Mesenchymal stem cell (in vitro differentiated cells and primary cell): ENCODE data around the gene CHIA.
"Not testable (repeated sequence)": the region's sequence is repeated elsewhere in the genome, so short reads cannot be mapped to it uniquely, and the experiment has no call there.

ENCODE experiments used
- DNase-seq: peaks from one replicate; pipeline ENCODE4 v3.0.0-alpha.2; 2013
- H2AFZ ChIP-seq: one replicate; pipeline ENCODE4 v1.6.1; 2013; ENCODE audit warnings: low read depth, mild to moderate bottlenecking, control low read depth, inconsistent platforms, low read length, moderate library complexity
- H2AK5ac ChIP-seq: 2 replicates; pipeline ENCODE4 v1.6.1; 2013; ENCODE audit warnings: low read length, moderate library complexity, mild to moderate bottlenecking, inconsistent platforms; ENCODE audit not compliant: severe bottlenecking
- H2BK120ac ChIP-seq: one replicate; pipeline ENCODE4 v1.6.1; 2013; ENCODE audit warnings: low read depth, mild to moderate bottlenecking, inconsistent platforms, low read length, moderate library complexity
- H2BK12ac ChIP-seq, 2 experiments: one replicate each; pipeline ENCODE4 v1.6.1; 2013; ENCODE audit warnings: inconsistent platforms in 2 of 2, low read length in 2 of 2, mild to moderate bottlenecking in 2 of 2, moderate library complexity in 2 of 2, control low read depth in 1 of 2
- H2BK15ac ChIP-seq: one replicate; pipeline ENCODE4 v1.6.1; 2013; ENCODE audit warnings: mild to moderate bottlenecking, low read depth, inconsistent platforms; ENCODE audit not compliant: poor library complexity, severe bottlenecking
- H2BK5ac ChIP-seq: 2 replicates; pipeline ENCODE4 v1.6.1; 2013; ENCODE audit warnings: low read depth, mild to moderate bottlenecking, low read length, control low read depth, inconsistent platforms; ENCODE audit not compliant: poor library complexity, severe bottlenecking
- H3K14ac ChIP-seq, 2 experiments: one replicate each; pipeline ENCODE4 v1.6.1; 2013; ENCODE audit warnings: inconsistent platforms in 2 of 2, low read length in 2 of 2, control low read depth in 1 of 2, mild to moderate bottlenecking in 1 of 2, moderate library complexity in 1 of 2
- H3K18ac ChIP-seq, 2 experiments: one replicate each; pipeline ENCODE4 v1.6.1; 2013; ENCODE audit warnings: inconsistent platforms in 2 of 2, low read length in 2 of 2, control low read depth in 1 of 2, low read depth in 1 of 2, mild to moderate bottlenecking in 1 of 2
- H3K23ac ChIP-seq, 2 experiments: one replicate each; pipeline ENCODE4 v1.6.1; 2013; ENCODE audit warnings: inconsistent platforms in 2 of 2, low read length in 2 of 2, mild to moderate bottlenecking in 2 of 2, moderate library complexity in 2 of 2, control low read depth in 1 of 2
- H3K27ac ChIP-seq: 2 replicates; pipeline ENCODE4 v1.5.1; 2013; ENCODE audit warnings: mild to moderate bottlenecking, moderate library complexity, low read length, control low read depth, inconsistent platforms; ENCODE audit not compliant: poor library complexity, severe bottlenecking
- H3K27me3 ChIP-seq, 2 experiments: 2 replicates each; pipeline versions ENCODE4 v1.6.1 to v1.7.0; 2013; ENCODE audit warnings: low read length in 2 of 2, mild to moderate bottlenecking in 2 of 2, moderate library complexity in 2 of 2, control low read depth in 1 of 2, inconsistent platforms in 1 of 2; ENCODE audit not compliant: control insufficient read depth in 1 of 2, insufficient read depth in 1 of 2
- H3K36me3 ChIP-seq, 2 experiments: 2 replicates each; pipeline versions ENCODE4 v1.6.1 to v1.7.0; 2013; ENCODE audit warnings: low read length in 2 of 2, control low read depth in 1 of 2, inconsistent platforms in 1 of 2, low read depth in 1 of 2, mild to moderate bottlenecking in 1 of 2; ENCODE audit not compliant: insufficient read depth in 2 of 2, control insufficient read depth in 1 of 2
- H3K4ac ChIP-seq, 2 experiments: one replicate each; pipeline ENCODE4 v1.6.1; 2013; ENCODE audit warnings: inconsistent platforms in 2 of 2, low read length in 2 of 2, mild to moderate bottlenecking in 2 of 2, moderate library complexity in 2 of 2, control low read depth in 1 of 2, low read depth in 1 of 2
- H3K4me1 ChIP-seq: 2 replicates; pipeline ENCODE4 v1.6.1; 2013; ENCODE audit warnings: low read depth, low read length, control low read depth; ENCODE audit not compliant: control insufficient read depth, insufficient read depth
- H3K4me2 ChIP-seq: 2 replicates; pipeline ENCODE4 v1.6.1; 2013; ENCODE audit warnings: low read length, mild to moderate bottlenecking, inconsistent platforms; ENCODE audit not compliant: poor library complexity, severe bottlenecking
- H3K4me3 ChIP-seq, 2 experiments: 2 replicates each; pipeline versions ENCODE4 v1.5.1 to v1.7.0; 2013; ENCODE audit warnings: low read length in 2 of 2, mild to moderate bottlenecking in 2 of 2, control low read depth in 1 of 2, low read depth in 1 of 2; ENCODE audit not compliant: insufficient read depth in 1 of 2
- H3K79me1 ChIP-seq: replicated peaks from 2 replicates; pipeline ENCODE4 v1.6.1; 2013; ENCODE audit warnings: mild to moderate bottlenecking, control low read depth, low read length, inconsistent platforms; ENCODE audit not compliant: poor library complexity, severe bottlenecking
- H3K9ac ChIP-seq: 2 replicates; pipeline ENCODE4 v1.7.0; 2013; ENCODE audit warnings: mild to moderate bottlenecking, low read length, moderate library complexity
- H3K9me3 ChIP-seq: 2 replicates; pipeline ENCODE4 v1.7.0; 2013; ENCODE audit warnings: mild to moderate bottlenecking, low read length; ENCODE audit not compliant: control insufficient read depth
- H4K8ac ChIP-seq: one replicate; pipeline ENCODE4 v1.6.1; 2013; ENCODE audit warnings: inconsistent platforms, mild to moderate bottlenecking, low read length, moderate library complexity
- H4K91ac ChIP-seq: one replicate; pipeline ENCODE4 v1.6.1; 2013; ENCODE audit warnings: mild to moderate bottlenecking, low read length, inconsistent platforms
- WGBS: methylation state at CpG from one replicate; pipeline ENCODE4 v1.1.7; 2013; ENCODE audit warnings: mixed read lengths; 5-methylcytosine and 5-hydroxymethylcytosine counted together

Gene CHIA

GRCh38 chr1:111359376-111359775 is 68.7 kb downstream of the CHIA start:
- no peaks in the 10 kb centered on the region for H3K27me3 ChIP-seq
- H3K4me3 ChIP-seq, result no peak overlapping the region
- no peaks in the 10 kb centered on the region for H3K9me3 ChIP-seq
- no peak overlapping the region for H2AFZ ChIP-seq
- no peaks in the 10 kb centered on the region for H3K79me1 ChIP-seq
- H2BK15ac ChIP-seq, result no peak overlapping the region
- no peak overlapping the region for H2AK5ac ChIP-seq
- no peak overlapping the region for H4K8ac ChIP-seq
- H3K9ac ChIP-seq, result no peak overlapping the region
- no peak overlapping the region for H2BK12ac ChIP-seq
- 93% methylated on average over 3 of the region's 3 CpGs for WGBS
- H3K36me3 ChIP-seq, result no peaks in the 10 kb centered on the region
- no peak overlapping the region for H3K23ac ChIP-seq
- no peak overlapping the region for H3K14ac ChIP-seq
- no peak overlapping the region for H2BK120ac ChIP-seq
- H3K27ac ChIP-seq, result no peak overlapping the region
- H3K4me2 ChIP-seq, result no peak overlapping the region
- H3K18ac ChIP-seq, result no peak overlapping the region
- DNase-seq, result no peak
- H4K91ac ChIP-seq, result no peak overlapping the region
- H2BK5ac ChIP-seq, result no peak overlapping the region
- H3K4ac ChIP-seq, result no peak overlapping the region
- no peaks in the 10 kb centered on the region for H3K4me1 ChIP-seq

GRCh38 chr1:111360257-111360656 is 69.6 kb downstream of the CHIA start:
- H3K79me1 ChIP-seq, H2BK15ac ChIP-seq, H3K4me2 ChIP-seq, H3K27ac ChIP-seq, H2AFZ ChIP-seq, H2AK5ac ChIP-seq, H4K91ac ChIP-seq, H3K14ac ChIP-seq, H2BK120ac ChIP-seq, H2BK12ac ChIP-seq, H3K27me3 ChIP-seq, H3K9me3 ChIP-seq, H3K4me1 ChIP-seq, H3K9ac ChIP-seq, H4K8ac ChIP-seq, H3K23ac ChIP-seq, H3K36me3 ChIP-seq, DNase-seq, H3K4ac ChIP-seq, H3K18ac ChIP-seq, H3K4me3 ChIP-seq, H2BK5ac ChIP-seq: not testable (repeated sequence)
- no CpG with 5 or more reads among the region's 4 CpGs for WGBS

GRCh38 chr1:111361761-111362160 is 71.1 kb downstream of the CHIA start:
- no peak overlapping the region for H3K9ac ChIP-seq
- H2AFZ ChIP-seq, result no peak overlapping the region
- no peak for DNase-seq
- no peaks in the 10 kb centered on the region for H3K36me3 ChIP-seq
- H3K4me3 ChIP-seq, result no peak overlapping the region
- no peak overlapping the region for H2BK15ac ChIP-seq
- no peak overlapping the region for H3K23ac ChIP-seq
- no peak overlapping the region for H2BK5ac ChIP-seq
- H3K27ac ChIP-seq, result no peak overlapping the region
- peaks cover 1% of the 10 kb centered on the region for H3K4me1 ChIP-seq
- H3K9me3 ChIP-seq, result no peaks in the 10 kb centered on the region
- H2BK12ac ChIP-seq, result no peak overlapping the region
- H3K18ac ChIP-seq, result no peak overlapping the region
- no peaks in the 10 kb centered on the region for H3K79me1 ChIP-seq
- no peak overlapping the region for H2BK120ac ChIP-seq
- H4K8ac ChIP-seq, result no peak overlapping the region
- H3K14ac ChIP-seq, result no peak overlapping the region
- no peak overlapping the region for H3K4me2 ChIP-seq
- peaks cover 0 to 3% of the 10 kb centered on the region in 2 experiments for H3K27me3 ChIP-seq
- H4K91ac ChIP-seq, result no peak overlapping the region
- no peak overlapping the region for H3K4ac ChIP-seq
- H2AK5ac ChIP-seq, result no peak overlapping the region
- WGBS, result 81% methylated on average over 9 of the region's 9 CpGs

- no peak overlapping the region for H4K91ac ChIP-seq
- no peak overlapping the region for H2BK15ac ChIP-seq
- H2BK5ac ChIP-seq, result peak overlapping the region; percentile 99
- peak overlapping the region; percentile 66 for H3K9ac ChIP-seq
- no peak overlapping the region for H2BK12ac ChIP-seq
- H3K27ac ChIP-seq, result peak overlapping the region; percentile 16
- H3K36me3 ChIP-seq, result no peaks in the 10 kb centered on the region
- H4K8ac ChIP-seq, result no peak overlapping the region
- no peak overlapping the region for H2AFZ ChIP-seq
- H3K4me2 ChIP-seq, result no peak overlapping the region
- peak overlapping the region in 1 of 2 experiments; percentile 85 for H3K4ac ChIP-seq
- WGBS, result 76% methylated on average over 3 of the region's 4 CpGs
- H3K79me1 ChIP-seq, result no peaks in the 10 kb centered on the region
- H3K23ac ChIP-seq, result no peak overlapping the region
- no peak overlapping the region for H2BK120ac ChIP-seq
- H3K18ac ChIP-seq, result peak overlapping the region in 1 of 2 experiments; percentile 76
- peaks cover 1% of the 10 kb centered on the region for H3K4me1 ChIP-seq
- H3K4me3 ChIP-seq, result no peak overlapping the region
- peak overlapping the region; percentile 92 for H2AK5ac ChIP-seq
- no peak overlapping the region for H3K14ac ChIP-seq
- peaks cover 13 to 28% of the 10 kb centered on the region in 2 experiments for H3K27me3 ChIP-seq
- no peak for DNase-seq
- no peaks in the 10 kb centered on the region for H3K9me3 ChIP-seq
These were observed 74.0 kb downstream of the CHIA start for GRCh38 chr1:111364690-111365089.
